OCI-LY7 (cell line): ENCODE measurements around the gene SPAAR. TPM values are rescaled to one million over a fixed set of nuclear protein-coding genes. Genes with fewer than 3 reads are reported as not detected.

Experiments
- BruUV-seq: library from RNA; stranded (reverse); fragments of 400-500 nt; replicated peaks from 2 replicates; lab custom pipeline; 2021; lab: Mats Ljungman, UMichigan
- CTCF ChIA-PET: fragments of 300-600 bp; sonication (Branson Sonifier 250); formaldehyde crosslinking; loops from one replicate; lab custom pipeline; 2022; ENCODE audit warnings: antibody characterized with exemption; ENCODE audit not compliant: unreplicated experiment; lab: Charles Lee
- POLR2A ChIA-PET: fragments of 300-600 bp; sonication (Branson Sonifier 250); formaldehyde crosslinking; loops from one replicate; lab custom pipeline; 2022; ENCODE audit warnings: antibody characterized with exemption; lab: Charles Lee
- DNase-seq: peaks from one replicate; pipeline ENCODE4 v3.0.0-alpha.2; 2015; ENCODE audit warnings: low spot score
- H2AFZ ChIP-seq: fragments of 200-600 bp; sonication (generic), shearing (Covaris generic); 2 replicates; pipeline ENCODE4 v1.6.1; 2014; ENCODE audit warnings: mild to moderate bottlenecking, antibody characterized with exemption, low read length, moderate library complexity
- H3K27ac ChIP-seq: fragments of 200-600 bp; sonication (generic); 2 replicates; pipeline ENCODE4 v1.5.1; 2014; ENCODE audit warnings: mixed run types, low read depth, mild to moderate bottlenecking, moderate library complexity, low read length, inconsistent platforms; ENCODE audit not compliant: poor library complexity, severe bottlenecking
- H3K36me3 ChIP-seq: fragments of 200-600 bp; sonication (generic); 2 replicates; pipeline ENCODE4 v1.6.1; 2014; ENCODE audit warnings: mild to moderate bottlenecking, antibody characterized with exemption, low read length, moderate library complexity, mixed read lengths; ENCODE audit not compliant: insufficient read depth
- H3K4me1 ChIP-seq: fragments of 200-600 bp; sonication (generic); 2 replicates; pipeline ENCODE4 v1.5.1; 2014; ENCODE audit warnings: mild to moderate bottlenecking, low read length; ENCODE audit not compliant: insufficient read depth, poor library complexity, severe bottlenecking
- H3K4me2 ChIP-seq: fragments of 200-600 bp; sonication (generic); 2 replicates; pipeline ENCODE4 v1.6.1; 2014; ENCODE audit warnings: mild to moderate bottlenecking, low read length
- H3K4me3 ChIP-seq: fragments of 200-600 bp; sonication (generic); 2 replicates; pipeline ENCODE4 v1.5.1; 2014; ENCODE audit warnings: mild to moderate bottlenecking, low read depth, low read length; ENCODE audit not compliant: poor library complexity, severe bottlenecking
- H3K79me2 ChIP-seq: fragments of 200-600 bp; sonication (generic); 2 replicates; pipeline ENCODE4 v1.6.1; 2016; ENCODE audit warnings: low read depth, mild to moderate bottlenecking, low read length, moderate library complexity, mixed read lengths; ENCODE audit not compliant: insufficient read depth
- H3K9me2 ChIP-seq: fragments of 200-600 bp; sonication (generic); 2 replicates; pipeline ENCODE4 v1.6.1; 2016; ENCODE audit warnings: mild to moderate bottlenecking, low read length, mixed read lengths; ENCODE audit not compliant: insufficient read depth
- H3K9me3 ChIP-seq: fragments of 200-600 bp; sonication (generic); 2 replicates; pipeline ENCODE4 v1.6.1; 2014; ENCODE audit warnings: mild to moderate bottlenecking, mixed run types, low read length, mixed read lengths
- H4K20me1 ChIP-seq: fragments of 200-600 bp; sonication (generic); 2 replicates; pipeline ENCODE4 v1.6.1; 2014; ENCODE audit warnings: mild to moderate bottlenecking, antibody characterized with exemption, low read length, moderate library complexity, mixed read lengths; ENCODE audit not compliant: insufficient read depth
- CTCF ChIP-seq: fragments of 200-600 bp; sonication (generic); conservative IDR thresholded peaks from 2 replicates; pipeline ENCODE4 v1.5.1; 2014; ENCODE audit warnings: mild to moderate bottlenecking, antibody characterized with exemption, low read length, moderate library complexity, mixed read lengths
- EZH2phosphoT487 ChIP-seq: fragments of 200-600 bp; sonication (generic); IDR thresholded peaks from 2 replicates; pipeline ENCODE4 v1.6.1; 2018; ENCODE audit warnings: low read depth, borderline replicate concordance, mild to moderate bottlenecking, mixed run types, antibody characterized with exemption, low read length, moderate library complexity, mixed read lengths
- intact Hi-C: fragments of 100-400 bp; cut with micrococcal nuclease; formaldehyde crosslinking; loops from one replicate; pipeline ENCODE4 v1.10.0; 2022; ENCODE audit not compliant: unreplicated experiment
- total RNA-seq, 2 experiments: library from RNA; depleted of rRNA in 1 of 2; stranded (reverse); fragments of >200 nt in 1 of 2; shearing (Covaris generic) in 1 of 2; gene quantifications; 2 replicates each; pipeline ENCODE4 v1.2.3, GENCODE V29; 2014 to 2022

The SPAAR gene
- total RNA-seq, 2 experiments from 2014 or later, result not detected

GRCh38 chr9:35951736-35952135 lies 42.4 kb downstream of the SPAAR start:
- CTCF ChIA-PET, result no interaction called here
- H3K9me2 ChIP-seq, result no peaks in the 10 kb centered on the region
- no TSS peak for BruUV-seq
- H4K20me1 ChIP-seq, result no peaks in the 10 kb centered on the region
- DNase-seq, result no peak
- no peaks in the 10 kb centered on the region for H3K79me2 ChIP-seq
- no peaks in the 10 kb centered on the region for H3K9me3 ChIP-seq
- POLR2A ChIA-PET, result no interaction called here
- no peak for TF ChIP-seq EZH2phosphoT487
- TF ChIP-seq CTCF, result no peak
- H3K4me1 ChIP-seq, result no peaks in the 10 kb centered on the region
- intact Hi-C loops, result no loop called here
- H2AFZ ChIP-seq, result no peak overlapping the region
- no peak overlapping the region for H3K4me3 ChIP-seq
- no peaks in the 10 kb centered on the region for H3K36me3 ChIP-seq
- H3K4me2 ChIP-seq, result no peak overlapping the region
- no peak overlapping the region for H3K27ac ChIP-seq

- H3K36me3 ChIP-seq, result no peaks in the 10 kb centered on the region
- H3K4me3 ChIP-seq, result no peak overlapping the region
- H3K4me2 ChIP-seq, result no peak overlapping the region
- CTCF ChIA-PET, result no interaction called here
- no peaks in the 10 kb centered on the region for H3K4me1 ChIP-seq
- H4K20me1 ChIP-seq, result no peaks in the 10 kb centered on the region
- no peaks in the 10 kb centered on the region for H3K79me2 ChIP-seq
- TF ChIP-seq EZH2phosphoT487 (no peak), CTCF (no peak)
- H3K27ac ChIP-seq, result no peak overlapping the region
- intact Hi-C loops, result no loop called here
- POLR2A ChIA-PET, result no interaction called here
- no peak overlapping the region for H2AFZ ChIP-seq
- no peak for DNase-seq
- no peaks in the 10 kb centered on the region for H3K9me2 ChIP-seq
- no TSS peak for BruUV-seq
- H3K9me3 ChIP-seq, result no peaks in the 10 kb centered on the region
These were observed 43.4 kb downstream of the SPAAR start for GRCh38 chr9:35952526-35953191.

GRCh38 chr9:35954942-35955546 lies 45.8 kb downstream of the SPAAR start:
- Histone ChIP-seq H3K9me2 (no peaks in the 10 kb centered on the region), H3K4me3 (no peak overlapping the region), H3K9me3 (no peaks in the 10 kb centered on the region), H3K4me1 (no peaks in the 10 kb centered on the region), H3K27ac (no peak overlapping the region), H3K4me2 (no peak overlapping the region), H2AFZ (no peak overlapping the region), H3K79me2 (no peaks in the 10 kb centered on the region), H3K36me3 (no peaks in the 10 kb centered on the region), H4K20me1 (no peaks in the 10 kb centered on the region)
- TF ChIP-seq CTCF (peak; percentile 96), EZH2phosphoT487 (no peak)
- DNase-seq, result peak; percentile 78
- no TSS peak for BruUV-seq
- intact Hi-C loops, result loop anchor here (1.0 to 5.0 kb wide), 3 partner anchors 52 to 212 kb away; no protein-coding TSS in a partner anchor
- ChIA-PET POLR2A (interaction anchor here (0.7 to 1.0 kb wide), 2 partner anchors 72 to 75 kb away, joined by 4 read pairs; no protein-coding TSS in a partner anchor), CTCF (interaction anchor here (1.1 to 1.3 kb wide), 2 partner anchors 66 to 68 kb away, joined by 5 to 7 read pairs; no protein-coding TSS in a partner anchor)
